HepG2 (cell line): ENCODE measurements around the gene SHISA9. TPM values are rescaled to one million over a fixed set of nuclear protein-coding genes. Genes with fewer than 3 reads are reported as not detected.
A peak's percentile ranks its signal among the peaks of the same experiment; 100 is the strongest.

Source experiments
- ATAC-seq: fragments of 200-7000 bp; cut with Tn5 transposase; 3 replicates; pipeline ENCODE4 v1.9.1; 2020; ENCODE audit warnings: mild to moderate bottlenecking, moderate library complexity
- BruUV-seq: library from RNA; stranded (reverse); fragments of 400-500 nt; replicated peaks from 2 replicates; lab custom pipeline; 2021; lab: Mats Ljungman, UMichigan
- CTCF ChIA-PET: fragments of 300-600 bp; formaldehyde crosslinking; extraction: SDS; loops from one replicate; lab custom pipeline; 2021; ENCODE audit warnings: low total read pairs, inconsistent platforms, low intra/inter-chr PET ratio; lab: Yijun Ruan, JAX
- POLR2A ChIA-PET: fragments of 350-600 bp; sonication (Branson Sonifier 250); formaldehyde crosslinking; loops from one replicate; lab custom pipeline; 2020; ENCODE audit warnings: antibody characterized with exemption, inconsistent platforms; lab: Yijun Ruan, JAX
- DNase-seq: peaks from one replicate; pipeline ENCODE4 v3.0.0-alpha.2; 2015; ENCODE audit warnings: low spot score
- FAIRE-seq: peaks from 3 replicates; lab custom pipeline; 2011; peaks lifted over from hg19 to GRCh38; lab: Jason Lieb, UNC
- H2AFZ ChIP-seq: one replicate; pipeline ENCODE4 v1.6.1; 2011; ENCODE audit warnings: low read length, inconsistent platforms
- H3K27ac ChIP-seq: fragments of 300-600 bp; 3 replicates; pipeline ENCODE4 v1.8.0; 2011; ENCODE audit warnings: mixed run types, mild to moderate bottlenecking, mixed read lengths, low read length, inconsistent platforms; ENCODE audit not compliant: insufficient read depth; ENCODE audit errors: extremely low read length
- H3K27me3 ChIP-seq, 2 experiments: fragments of 200-600 bp in 1 of 2; 2 replicates in 1 of 2; 3 replicates in 1 of 2; pipeline versions ENCODE4 v1.6.0 to v1.8.0; 2011; ENCODE audit warnings: low read length in 2 of 2, mild to moderate bottlenecking in 2 of 2, moderate library complexity in 2 of 2, inconsistent platforms in 1 of 2; ENCODE audit not compliant: insufficient read depth in 2 of 2, control insufficient read depth in 1 of 2
- H3K36me3 ChIP-seq, 2 experiments: fragments of 200-600 bp in 1 of 2; replicated peaks in 1 of 2; 2 replicates in 1 of 2; 3 replicates in 1 of 2; pipeline versions ENCODE4 v1.5.1 to v1.8.0; 2011; ENCODE audit warnings: low read length in 2 of 2, inconsistent platforms in 1 of 2; ENCODE audit not compliant: insufficient read depth in 2 of 2, control insufficient read depth in 1 of 2
- H3K4me1 ChIP-seq: 2 replicates; pipeline ENCODE4 v1.5.1; 2012; ENCODE audit warnings: low read length, inconsistent platforms; ENCODE audit not compliant: insufficient read depth
- H3K4me2 ChIP-seq: 2 replicates; pipeline ENCODE4 v1.6.0; 2011; ENCODE audit warnings: low read depth, low read length, inconsistent platforms
- H3K4me3 ChIP-seq, 3 experiments: fragments of 200-600 bp in 1 of 3; sonication (generic), shearing (Covaris generic) in 1 of 3; replicated peaks in 1 of 3; 2 replicates each; pipeline ENCODE4 v1.5.1; 2011 to 2016; ENCODE audit warnings: low read length in 3 of 3, inconsistent platforms in 2 of 3, low read depth in 2 of 3, mild to moderate bottlenecking in 2 of 3, control low read depth in 1 of 3, mixed read lengths in 1 of 3; ENCODE audit not compliant: insufficient read depth in 1 of 3
- H3K79me2 ChIP-seq: one replicate; pipeline ENCODE4 v1.6.1; 2011; ENCODE audit warnings: low read length, inconsistent platforms; ENCODE audit not compliant: insufficient read depth
- H3K9ac ChIP-seq: 2 replicates; pipeline ENCODE4 v1.6.0; 2011; ENCODE audit warnings: mild to moderate bottlenecking, low read depth, low read length, inconsistent platforms; ENCODE audit not compliant: insufficient read depth
- H3K9me3 ChIP-seq: 2 replicates; pipeline ENCODE4 v1.5.1; 2012; ENCODE audit warnings: mild to moderate bottlenecking, low read length
- H4K20me1 ChIP-seq: 2 replicates; pipeline ENCODE4 v1.6.0; 2011; ENCODE audit warnings: inconsistent platforms, mild to moderate bottlenecking, low read length, moderate library complexity; ENCODE audit not compliant: insufficient read depth
- ATF7 ChIP-seq, 2 experiments: fragments of 450-650 bp in 1 of 2; sonication (generic) in 1 of 2; formaldehyde crosslinking in 1 of 2; IDR thresholded peaks; 2 replicates each; pipeline versions ENCODE4 v1.4.0 to v1.6.1; 2016 to 2020; ENCODE audit warnings: antibody characterized with exemption in 1 of 2, mild to moderate bottlenecking in 1 of 2, missing genetic modification reagents in 1 of 2
- CREB1 ChIP-seq, 2 experiments: fragments of 450-650 bp in 1 of 2; IDR thresholded peaks; 2 replicates each; pipeline ENCODE4 v1.6.1; 2016 to 2017; ENCODE audit warnings: control low read depth in 1 of 2, mild to moderate bottlenecking in 1 of 2, missing compliant biosample characterization in 1 of 2, missing genetic modification characterization in 1 of 2
- ZIK1 ChIP-seq: sonication (generic); formaldehyde crosslinking; IDR thresholded peaks from 2 replicates; pipeline ENCODE4 v1.5.0; 2020; ENCODE audit warnings: mild to moderate bottlenecking, low read depth, missing genetic modification reagents, borderline replicate concordance
- ZNF766 ChIP-seq: sonication (generic); formaldehyde crosslinking; IDR thresholded peaks from 2 replicates; pipeline ENCODE4 v1.5.0; 2020; ENCODE audit warnings: missing genetic modification reagents, borderline replicate concordance
- WGBS: methylation state at CpG from one replicate; pipeline ENCODE4 v1.1.6; 2017; ENCODE audit warnings: low lambda C conversion rate; 5-methylcytosine and 5-hydroxymethylcytosine counted together
- in situ Hi-C: cut with HindIII; loops from 2 replicates; pipeline ENCODE4 v1.10.0; 2017; ENCODE audit warnings: low pct_unique_long_range_greater_than_20kb; ENCODE audit not compliant: extremely low pct_ligation_motif_present
- intact Hi-C: fragments of 100-400 bp; cut with micrococcal nuclease; formaldehyde crosslinking; loops from one replicate; pipeline ENCODE4 v1.10.0; 2022; ENCODE audit not compliant: unreplicated experiment
- polyA plus RNA-seq, 8 experiments: library from polyadenylated mRNA; depleted of rRNA in 3 of 8; stranded (reverse) in 7 of 8; unstranded in 1 of 8; fragments of >200 nt; fragmentation: Illumina TruSeq in 4 of 8; extraction: Trizol in 4 of 8; gene quantifications; 2 replicates each; pipeline versions ENCODE4 v1.2.1 to v1.2.3, GENCODE V29; 2011 to 2016; ENCODE audit warnings: low read depth in 4 of 8, missing spikeins in 1 of 8, mixed read lengths in 1 of 8; ENCODE audit not compliant: insufficient read depth in 1 of 8
- total RNA-seq, 5 experiments: library from RNA; depleted of rRNA; stranded (reverse); fragments of >200 nt; fragmentation: Illumina TruSeq; extraction: Trizol; gene quantifications; 2 replicates each; pipeline ENCODE4 v1.2.3, GENCODE V29; 2016; ENCODE audit warnings: low read depth in 1 of 5

The SHISA9 gene
- total and polyA plus RNA-seq, 2 of the 13 experiments (the other 11 are each of a cell fraction or from before 2014, with no cell fraction given), result 0.01 TPM; not detected in 1

- H3K36me3 ChIP-seq, result no peaks in the 10 kb centered on the region
- in situ Hi-C loops, result no loop called here
- H3K9me3 ChIP-seq, result no peaks in the 10 kb centered on the region
- H2AFZ ChIP-seq, result no peak overlapping the region
- DNase-seq (no peak), ATAC-seq (no peak), FAIRE-seq (no peak)
- H3K9ac ChIP-seq, result no peak overlapping the region
- POLR2A ChIA-PET, result no interaction called here
- 29% methylated on average over 8 of the region's 8 CpGs for WGBS
- H3K4me2 ChIP-seq, result no peak overlapping the region
- H4K20me1 ChIP-seq, result no peaks in the 10 kb centered on the region
- CTCF ChIA-PET, result no interaction called here
- H3K27me3 ChIP-seq, result 0 out of 5 replicates have a peak, but pooled peaks cover 0 to 7% of the 10 kb centered on the region in 2 experiments
- no peaks in the 10 kb centered on the region for H3K79me2 ChIP-seq
- no TSS peak for BruUV-seq
- no peak overlapping the region for H3K4me3 ChIP-seq
- no peak for TF ChIP-seq ZIK1 (CRISPR knock-in tag)
- TF ChIP-seq, all 625 proteins: peak for 0
- Histone ChIP-seq H3K4me1 (no peaks in the 10 kb centered on the region), H3K27ac (no peak overlapping the region)
- intact Hi-C loops, result no loop called here
Observed at GRCh38 chr16:13178318-13178717, 276.9 kb downstream of the SHISA9 start.

- DNase-seq (no peak), ATAC-seq (no peak), FAIRE-seq (no peak)
- no peaks in the 10 kb centered on the region for H3K79me2 ChIP-seq
- no peak overlapping the region for H3K9ac ChIP-seq
- WGBS, result 2% methylated on average over 3 of the region's 3 CpGs
- no peaks in the 10 kb centered on the region for H4K20me1 ChIP-seq
- no peaks in the 10 kb centered on the region for H3K36me3 ChIP-seq
- POLR2A ChIA-PET, result no interaction called here
- no peak overlapping the region for H3K4me2 ChIP-seq
- TF ChIP-seq CREB1 (IDR thresholded peaks at IDR 0.05), result peak; percentile 66; the same call in 1 of the 2 replicates
- no peak for TF ChIP-seq CREB1 (CRISPR knock-in tag; IDR thresholded peaks at IDR 0.05)
- TF ChIP-seq ZNF766 (CRISPR knock-in tag), result no peak
- TF ChIP-seq ATF7 (IDR thresholded peaks at IDR 0.05), result peak; percentile 93
- TF ChIP-seq ATF7 (CRISPR knock-in tag; IDR thresholded peaks at IDR 0.05), result no peak
- CTCF ChIA-PET, result no interaction called here
- in situ Hi-C loops, result no loop called here
- no peaks in the 10 kb centered on the region for H3K9me3 ChIP-seq
- intact Hi-C loops, result no loop called here
- H3K27ac ChIP-seq, result no peak overlapping the region
- H3K4me3 ChIP-seq, result no peak overlapping the region
- 0 out of 5 replicates have a peak, but pooled peaks cover 0 to 4% of the 10 kb centered on the region in 2 experiments for H3K27me3 ChIP-seq
- H3K4me1 ChIP-seq, result no peaks in the 10 kb centered on the region
- no TSS peak for BruUV-seq
- H2AFZ ChIP-seq, result no peak overlapping the region
Observed at GRCh38 chr16:13181432-13181831, 280.0 kb downstream of the SHISA9 start.
